Tibial nerve (tissue), 3 donors: ENCODE results near the gene OR13H1.

Experiments used
- CTCF ChIP-seq, 5 experiments: fragments of 200-600 bp in 3 of 5; fragments of 450-650 bp in 2 of 5; sonication (generic) in 3 of 5; IDR thresholded peaks; one replicate each; pipeline ENCODE4 v1.5.1; 2016 to 2019; ENCODE audit warnings: antibody characterized with exemption in 5 of 5, mild to moderate bottlenecking in 3 of 5, moderate library complexity in 2 of 5
- POLR2A ChIP-seq, 2 donors: fragments of 450-650 bp; IDR thresholded peaks; one replicate each; pipeline ENCODE4 v1.6.1; 2017; ENCODE audit warnings: antibody characterized with exemption in 2 of 2, mild to moderate bottlenecking in 2 of 2, moderate library complexity in 2 of 2

- TF ChIP-seq CTCF (IDR thresholded peaks at IDR 0.05): no peak
- TF ChIP-seq POLR2A (IDR thresholded peaks at IDR 0.05): no peak
Measured at GRCh38 chrX:131588995-131589394, 45.1 kb downstream of the OR13H1 start.
